Measurements from ENCODE around the gene PPP1R18. TPM values are rescaled to one million over a fixed set of nuclear protein-coding genes. Genes with fewer than 3 reads are reported as not detected.

PPP1R18 gene
- total RNA-seq, 2 donors from 2014 or later: 14.5 to 20.0 TPM

- ATAC-seq: no peak
- 15 to 18% methylated on average over 15 to 22 of the region's 22 CpGs for WGBS, 2 donors
- H3K9me3 ChIP-seq: no peaks in the 10 kb centered on the region
- H3K27me3 ChIP-seq: no peaks in the 10 kb centered on the region
- intact Hi-C loops (cut with DNase I): no loop called here
- no peak for DNase-seq
- H3K36me3 ChIP-seq (replicated peaks in 1 of 2; ENCODE audit: insufficient read depth in 1 of 2, low read depth in 2 of 2): no peaks in the 10 kb centered on the region
- peak overlapping the region; percentile 79 to 98 (median 92) for H3K27ac ChIP-seq
- peak overlapping the region; percentile 53 to 68 for H3K4me3 ChIP-seq
- TF ChIP-seq, protein P1, sequence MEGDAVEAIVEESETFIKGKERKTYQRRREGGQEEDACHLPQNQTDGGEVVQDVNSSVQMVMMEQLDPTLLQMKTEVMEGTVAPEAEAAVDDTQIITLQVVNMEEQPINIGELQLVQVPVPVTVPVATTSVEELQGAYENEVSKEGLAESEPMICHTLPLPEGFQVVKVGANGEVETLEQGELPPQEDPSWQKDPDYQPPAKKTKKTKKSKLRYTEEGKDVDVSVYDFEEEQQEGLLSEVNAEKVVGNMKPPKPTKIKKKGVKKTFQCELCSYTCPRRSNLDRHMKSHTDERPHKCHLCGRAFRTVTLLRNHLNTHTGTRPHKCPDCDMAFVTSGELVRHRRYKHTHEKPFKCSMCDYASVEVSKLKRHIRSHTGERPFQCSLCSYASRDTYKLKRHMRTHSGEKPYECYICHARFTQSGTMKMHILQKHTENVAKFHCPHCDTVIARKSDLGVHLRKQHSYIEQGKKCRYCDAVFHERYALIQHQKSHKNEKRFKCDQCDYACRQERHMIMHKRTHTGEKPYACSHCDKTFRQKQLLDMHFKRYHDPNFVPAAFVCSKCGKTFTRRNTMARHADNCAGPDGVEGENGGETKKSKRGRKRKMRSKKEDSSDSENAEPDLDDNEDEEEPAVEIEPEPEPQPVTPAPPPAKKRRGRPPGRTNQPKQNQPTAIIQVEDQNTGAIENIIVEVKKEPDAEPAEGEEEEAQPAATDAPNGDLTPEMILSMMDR (IDR thresholded peaks at IDR 0.05): no peak
- TF ChIP-seq POLR2A (IDR thresholded peaks at IDR 0.05): peak in 1 of 3 donors; percentile 20
- peaks cover 69% of the 10 kb centered on the region for H3K4me1 ChIP-seq
Observed at GRCh38 chr6:30687659-30688431, 1.4 kb upstream of the PPP1R18 start.

DNA sequence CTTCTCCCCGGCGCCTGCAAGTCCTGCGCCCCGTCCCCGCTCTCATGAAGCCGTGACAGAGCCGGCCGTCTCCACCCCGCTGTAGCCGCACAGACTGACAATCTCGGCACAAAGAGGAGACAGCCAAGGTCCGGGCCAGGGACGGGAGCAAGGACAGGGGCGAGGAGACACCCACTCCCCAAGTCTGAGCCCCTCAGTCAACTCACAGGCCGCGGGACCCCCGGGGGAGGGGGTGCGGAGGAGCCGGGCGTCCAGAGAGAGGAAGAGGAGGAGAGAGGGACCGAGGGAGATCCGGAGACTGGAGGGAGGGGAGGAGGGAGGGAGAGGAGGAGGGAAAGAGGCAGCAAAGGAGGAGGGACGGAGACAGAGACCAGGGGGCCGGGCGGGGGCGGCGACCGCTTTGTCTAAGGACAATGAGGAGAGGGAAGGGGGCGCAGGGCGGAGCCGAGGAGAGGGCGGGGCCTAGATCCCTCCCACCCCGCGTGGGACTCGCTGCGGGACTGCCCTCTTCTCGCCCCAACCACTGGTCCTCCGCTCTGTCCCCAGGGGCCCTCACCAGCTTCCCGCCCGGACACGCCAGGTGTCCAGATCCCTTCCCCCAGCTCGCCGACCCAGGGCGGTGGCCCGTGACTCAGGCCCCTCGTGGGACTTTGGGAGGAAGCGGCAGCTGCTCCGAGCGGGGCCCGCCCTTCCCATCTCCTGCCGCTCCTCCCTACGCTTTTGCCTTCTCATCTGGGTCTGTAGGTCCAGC is 638 bp upstream of the PPP1R18 start:
- intact Hi-C loops (cut with DNase I): no loop called here
- peak overlapping the region; percentile 79 to 98 (median 92) for H3K27ac ChIP-seq
- DNase-seq: peak; percentile 78 to 92 (median 86)
- H3K36me3 ChIP-seq (replicated peaks in 1 of 2; ENCODE audit: insufficient read depth in 1 of 2, low read depth in 2 of 2): no peaks in the 10 kb centered on the region
- H3K9me3 ChIP-seq: no peaks in the 10 kb centered on the region
- H3K4me1 ChIP-seq: peaks cover 71% of the 10 kb centered on the region
- H3K27me3 ChIP-seq: no peaks in the 10 kb centered on the region
- ATAC-seq: peak; percentile 57
- H3K4me3 ChIP-seq: peak overlapping the region; percentile 53 to 68
- 0 to 1% methylated on average over 34 to 51 of the region's 52 CpGs for WGBS, 2 donors
- TF ChIP-seq POLR2A (IDR thresholded peaks at IDR 0.05): peak; percentile 51 to 59 (median 57)
- TF ChIP-seq, protein P1 (IDR thresholded peaks at IDR 0.05): no peak

GRCh38 chr6:30685157-30686008 is 1.1 kb downstream of the PPP1R18 start:
- WGBS, 2 donors: 55 to 79% methylated on average over 19 to 29 of the region's 29 CpGs
- H3K27me3 ChIP-seq: no peaks in the 10 kb centered on the region
- TF ChIP-seq, protein P1 (IDR thresholded peaks at IDR 0.05): no peak
- no peak for TF ChIP-seq POLR2A (IDR thresholded peaks at IDR 0.05)
- peak overlapping the region in 1 of 2 donors; percentile 68 for H3K4me3 ChIP-seq
- no peaks in the 10 kb centered on the region for H3K36me3 ChIP-seq (replicated peaks in 1 of 2; ENCODE audit: insufficient read depth in 1 of 2, low read depth in 2 of 2)
- intact Hi-C loops (cut with DNase I): no loop called here
- H3K27ac ChIP-seq: peak overlapping the region in 3 of 4 donors; percentile 90 to 98 (median 95)
- no peak for ATAC-seq
- peaks cover 69% of the 10 kb centered on the region for H3K4me1 ChIP-seq
- no peak for DNase-seq
- no peaks in the 10 kb centered on the region for H3K9me3 ChIP-seq

- ATAC-seq (no peak), DNase-seq (peak in 1 of 4 donors; percentile 57)
- Histone ChIP-seq H3K4me3 (peak overlapping the region in 1 of 2 donors; percentile 17), H3K27me3 (no peaks in the 10 kb centered on the region), H3K27ac (peak overlapping the region; percentile 47 to 98 (median 80)), H3K9me3 (no peaks in the 10 kb centered on the region), H3K36me3 (replicated peaks in 1 of 2; ENCODE audit: insufficient read depth in 1 of 2, low read depth in 2 of 2) (no peaks in the 10 kb centered on the region), H3K4me1 (peaks cover 69% of the 10 kb centered on the region)
- TF ChIP-seq, protein P1 (IDR thresholded peaks at IDR 0.05): no peak
- no peak for TF ChIP-seq POLR2A (IDR thresholded peaks at IDR 0.05)
- 57 to 72% methylated on average over 13 to 19 of the region's 21 CpGs for WGBS, 2 donors
- intact Hi-C loops (cut with DNase I): loop anchor here (5.0 kb wide), 1 partner anchor 43 kb away; no protein-coding TSS in a partner anchor
Observed at GRCh38 chr6:30684386-30685156, 1.9 kb downstream of the PPP1R18 start.

Data from body of pancreas (tissue), 4 donors.